Panc1 (cell line): ENCODE data around the gene CLDN1. TPM values are rescaled to one million over a fixed set of nuclear protein-coding genes. Genes with fewer than 3 reads are reported as not detected.

Source experiments
- ATAC-seq: fragments of 200-7000 bp; cut with Tn5 transposase; 2 replicates; pipeline ENCODE4 v1.9.1; 2020; ENCODE audit warnings: mild to moderate bottlenecking, moderate library complexity
- BruUV-seq: library from RNA; stranded (reverse); fragments of 400-500 nt; replicated peaks from 2 replicates; lab custom pipeline; 2021; lab: Mats Ljungman, UMichigan
- CTCF ChIA-PET: fragments of 300-600 bp; sonication (Branson Sonifier 250); formaldehyde crosslinking; loops from one replicate; lab custom pipeline; 2022; ENCODE audit warnings: antibody characterized with exemption; lab: Charles Lee
- POLR2A ChIA-PET: fragments of 300-600 bp; sonication (Branson Sonifier 250); formaldehyde crosslinking; loops from one replicate; lab custom pipeline; 2022; ENCODE audit warnings: antibody characterized with exemption; lab: Charles Lee
- DNase-seq: peaks from one replicate; pipeline ENCODE4 v3.0.0-alpha.2; 2010; ENCODE audit warnings: low read depth, low spot score
- H3K27ac ChIP-seq: 2 replicates; pipeline ENCODE4 v1.5.1; 2011; ENCODE audit warnings: mild to moderate bottlenecking, low read length, inconsistent platforms
- H3K27me3 ChIP-seq: fragments of 200-500 bp; sonication (Bioruptor generic); 2 replicates; pipeline ENCODE4 v1.6.0; 2014; ENCODE audit warnings: low read length, inconsistent platforms; ENCODE audit not compliant: control insufficient read depth, insufficient read depth
- H3K36me3 ChIP-seq: fragments of 200-500 bp; sonication (Bioruptor generic); 2 replicates; pipeline ENCODE4 v1.5.1; 2014; ENCODE audit warnings: inconsistent platforms, mild to moderate bottlenecking, low read length, moderate library complexity; ENCODE audit not compliant: control insufficient read depth, insufficient read depth
- H3K4me1 ChIP-seq: 2 replicates; pipeline ENCODE4 v1.5.1; 2011; ENCODE audit warnings: inconsistent platforms, mild to moderate bottlenecking, low read length, moderate library complexity; ENCODE audit not compliant: control insufficient read depth, insufficient read depth
- H3K4me3 ChIP-seq, 2 experiments: 2 replicates each; pipeline ENCODE4 v1.5.1; 2011 to 2012; ENCODE audit warnings: low read depth in 2 of 2, low read length in 2 of 2, mild to moderate bottlenecking in 2 of 2, inconsistent platforms in 1 of 2, moderate library complexity in 1 of 2
- H3K9me3 ChIP-seq: fragments of 200-500 bp; sonication (Bioruptor generic); 2 replicates; pipeline ENCODE4 v1.5.1; 2014; ENCODE audit warnings: low read depth, mild to moderate bottlenecking, inconsistent platforms, low read length, moderate library complexity; ENCODE audit not compliant: control insufficient read depth, insufficient read depth
- CTCF ChIP-seq: fragments of 450-650 bp; IDR thresholded peaks from 2 replicates; pipeline ENCODE4 v1.5.1; 2017; ENCODE audit warnings: mild to moderate bottlenecking
- POLR2AphosphoS5 ChIP-seq: IDR thresholded peaks from 2 replicates; pipeline ENCODE4 v1.6.1; 2012; ENCODE audit warnings: mild to moderate bottlenecking, low read depth, low read length, moderate library complexity
- REST ChIP-seq, 2 experiments: IDR thresholded peaks; 2 replicates each; pipeline ENCODE4 v1.6.1; 2011 to 2012; ENCODE audit warnings: low read depth in 2 of 2, control low read depth in 1 of 2, low read length in 1 of 2, mild to moderate bottlenecking in 1 of 2, moderate library complexity in 1 of 2; ENCODE audit not compliant: insufficient read depth in 1 of 2
- SIN3A ChIP-seq: IDR thresholded peaks from 2 replicates; pipeline ENCODE4 v1.6.1; 2012; ENCODE audit warnings: low read depth, mild to moderate bottlenecking, low read length, moderate library complexity, borderline replicate concordance; ENCODE audit not compliant: insufficient read depth
- TCF7L2 ChIP-seq: IDR thresholded peaks from 2 replicates; pipeline ENCODE4 v1.6.1; 2011; ENCODE audit warnings: mild to moderate bottlenecking, low read depth, low read length, inconsistent platforms
- in situ Hi-C: cut with HindIII; loops from 2 replicates; pipeline ENCODE4 v1.10.0; 2016; ENCODE audit warnings: low sequenced_read_pairs, low pct_unique_long_range_greater_than_20kb
- intact Hi-C: fragments of 100-400 bp; cut with micrococcal nuclease; formaldehyde crosslinking; loops from one replicate; pipeline ENCODE4 v1.10.0; 2022; ENCODE audit not compliant: unreplicated experiment
- total RNA-seq: library from RNA; stranded (reverse); gene quantifications from one replicate; pipeline ENCODE4 v1.2.1, GENCODE V29; 2021; ENCODE audit not compliant: unreplicated experiment

Gene CLDN1
- total RNA-seq, 1 experiment from 2014 or later, result 30.9 TPM

GRCh38 chr3:190279690-190280089 is 42.6 kb downstream of the CLDN1 start:
- no peaks in the 10 kb centered on the region for H3K9me3 ChIP-seq
- intact Hi-C loops, result no loop called here
- no peak for TF ChIP-seq CTCF
- no peak for TF ChIP-seq REST (IDR thresholded peaks at IDR 0.05; ENCODE audit: insufficient read depth in 1 of 2, low read depth in 2 of 2, low read length in 1 of 2)
- TF ChIP-seq POLR2AphosphoS5, result no peak
- TF ChIP-seq SIN3A, result no peak
- TF ChIP-seq TCF7L2, result no peak
- ATAC-seq, result no peak
- ChIA-PET POLR2A (no interaction called here), CTCF (no interaction called here)
- in situ Hi-C loops, result no loop called here
- H3K36me3 ChIP-seq, result no peaks in the 10 kb centered on the region
- BruUV-seq, result no TSS peak
- H3K4me3 ChIP-seq, result no peak overlapping the region
- no peak overlapping the region for H3K27ac ChIP-seq
- no peaks in the 10 kb centered on the region for H3K27me3 ChIP-seq
- no peak for DNase-seq
- H3K4me1 ChIP-seq, result no peaks in the 10 kb centered on the region

GRCh38 chr3:190272747-190273146 is 49.5 kb downstream of the CLDN1 start:
- Histone ChIP-seq H3K4me1 (no peaks in the 10 kb centered on the region), H3K4me3 (no peak overlapping the region), H3K27me3 (no peaks in the 10 kb centered on the region), H3K27ac (no peak overlapping the region), H3K36me3 (no peaks in the 10 kb centered on the region), H3K9me3 (no peaks in the 10 kb centered on the region)
- intact Hi-C loops, result no loop called here
- no TSS peak for BruUV-seq
- in situ Hi-C loops, result no loop called here
- CTCF ChIA-PET, result no interaction called here
- POLR2A ChIA-PET, result no interaction called here
- TF ChIP-seq CTCF (no peak), SIN3A (no peak), TCF7L2 (no peak), POLR2AphosphoS5 (no peak), REST (IDR thresholded peaks at IDR 0.05; ENCODE audit: insufficient read depth in 1 of 2, low read depth in 2 of 2, low read length in 1 of 2) (no peak)
- DNase-seq, result no peak
- ATAC-seq, result no peak
